Hepatocyte (in vitro differentiated cells): ENCODE data around the gene YTHDF2. TPM values are rescaled to one million over a fixed set of nuclear protein-coding genes. Genes with fewer than 3 reads are reported as not detected.

Source experiments
- DNase-seq: peaks from one replicate; pipeline ENCODE4 v3.0.0-alpha.2; 2016; ENCODE audit warnings: low spot score
- H2AFZ ChIP-seq: fragments of 200-600 bp; sonication (generic); 2 replicates; pipeline ENCODE4 v1.6.0; 2016; ENCODE audit warnings: antibody characterized with exemption, mild to moderate bottlenecking
- H3K27ac ChIP-seq: fragments of 200-600 bp; sonication (generic); 2 replicates; pipeline ENCODE4 v1.5.1; 2016; ENCODE audit warnings: mild to moderate bottlenecking
- H3K27me3 ChIP-seq: fragments of 200-600 bp; sonication (generic); 2 replicates; pipeline ENCODE4 v1.6.1; 2016
- H3K36me3 ChIP-seq: fragments of 200-600 bp; sonication (generic); replicated peaks from 2 replicates; pipeline ENCODE4 v1.5.1; 2016; ENCODE audit warnings: low read depth; ENCODE audit not compliant: insufficient read depth
- H3K4me1 ChIP-seq: fragments of 200-600 bp; sonication (generic); 2 replicates; pipeline ENCODE4 v1.5.1; 2016; ENCODE audit warnings: mild to moderate bottlenecking, moderate library complexity; ENCODE audit not compliant: insufficient read depth
- H3K4me2 ChIP-seq: fragments of 200-600 bp; sonication (generic); 2 replicates; pipeline ENCODE4 v1.6.0; 2016
- H3K4me3 ChIP-seq: fragments of 200-600 bp; sonication (generic); 2 replicates; pipeline ENCODE4 v1.5.1; 2016; ENCODE audit warnings: mild to moderate bottlenecking
- H3K79me2 ChIP-seq: fragments of 200-600 bp; sonication (generic); 2 replicates; pipeline ENCODE4 v1.6.0; 2017; ENCODE audit warnings: mild to moderate bottlenecking
- H3K9me2 ChIP-seq: fragments of 200-600 bp; sonication (generic); replicated peaks from 2 replicates; pipeline ENCODE4 v1.6.0; 2017; ENCODE audit warnings: mild to moderate bottlenecking; ENCODE audit not compliant: insufficient read depth
- H3K9me3 ChIP-seq: fragments of 200-600 bp; sonication (generic); 2 replicates; pipeline ENCODE4 v1.5.1; 2016; ENCODE audit warnings: low read depth, mild to moderate bottlenecking
- H4K20me1 ChIP-seq: fragments of 200-600 bp; sonication (generic); 2 replicates; pipeline ENCODE4 v1.6.0; 2016; ENCODE audit warnings: mild to moderate bottlenecking; ENCODE audit not compliant: insufficient read depth, poor library complexity, severe bottlenecking
- CTCF ChIP-seq: fragments of 200-600 bp; sonication (generic); IDR thresholded peaks from 2 replicates; pipeline ENCODE4 v1.5.1; 2016; ENCODE audit warnings: antibody characterized with exemption, mild to moderate bottlenecking; ENCODE audit not compliant: poor library complexity
- EZH2 ChIP-seq: fragments of 200-600 bp; sonication (generic); IDR thresholded peaks from 2 replicates; pipeline ENCODE4 v1.6.1; 2016; ENCODE audit warnings: antibody characterized with exemption, mild to moderate bottlenecking, borderline replicate concordance
- EZH2phosphoT487 ChIP-seq: fragments of 200-600 bp; sonication (generic); IDR thresholded peaks from one replicate; pipeline ENCODE4 v1.6.1; 2018; ENCODE audit warnings: antibody characterized with exemption, mild to moderate bottlenecking, low read depth, moderate library complexity; ENCODE audit not compliant: unreplicated experiment, severe bottlenecking
- WGBS: methylation state at CpG from one replicate; pipeline ENCODE4 v1.1.6; 2016; ENCODE audit warnings: low lambda C conversion rate; ENCODE audit errors: missing lambda C conversion rate; 5-methylcytosine and 5-hydroxymethylcytosine counted together
- polyA plus RNA-seq: library from polyadenylated mRNA; unstranded; fragments of >200 nt; fragmentation: Nextera tagmentation; extraction: Ambion mirVana; gene quantifications from 2 replicates; pipeline ENCODE4 v1.2.1, GENCODE V29; 2016
- total RNA-seq: library from RNA; depleted of rRNA; stranded (reverse); fragments of >200 nt; gene quantifications from 2 replicates; pipeline ENCODE4 v1.2.3, GENCODE V29; 2014

Gene YTHDF2
- total and polyA plus RNA-seq, 2 experiments from 2014 or later, result 71.9 to 83.3 TPM

- H3K4me2 ChIP-seq, result peak overlapping the region; percentile 94
- no peaks in the 10 kb centered on the region for H3K9me3 ChIP-seq
- TF ChIP-seq EZH2phosphoT487, result no peak
- TF ChIP-seq EZH2, result no peak
- no peak for TF ChIP-seq CTCF
- DNase-seq, result peak; percentile 72
- 0% methylated on average over 33 of the region's 53 CpGs for WGBS
- peaks cover 47% of the 10 kb centered on the region for H4K20me1 ChIP-seq
- H3K27ac ChIP-seq, result peak overlapping the region; percentile 98
- H3K79me2 ChIP-seq, result peaks cover 58% of the 10 kb centered on the region
- no peaks in the 10 kb centered on the region for H3K27me3 ChIP-seq
- no peaks in the 10 kb centered on the region for H3K9me2 ChIP-seq
- peak overlapping the region; percentile 99 for H3K4me3 ChIP-seq
- peaks cover 7% of the 10 kb centered on the region for H3K36me3 ChIP-seq
- H2AFZ ChIP-seq, result peak overlapping the region; percentile 62
- H3K4me1 ChIP-seq, result peaks cover 38% of the 10 kb centered on the region
Measured at GRCh38 chr1:28737307-28738132, 780 bp downstream of the YTHDF2 start.

- peak overlapping the region; percentile 5 for H3K4me3 ChIP-seq
- H3K36me3 ChIP-seq, result peaks cover 8% of the 10 kb centered on the region
- TF ChIP-seq CTCF (no peak), EZH2 (no peak), EZH2phosphoT487 (no peak)
- H3K27me3 ChIP-seq, result no peaks in the 10 kb centered on the region
- H2AFZ ChIP-seq, result no peak overlapping the region
- peaks cover 47% of the 10 kb centered on the region for H3K4me1 ChIP-seq
- H3K27ac ChIP-seq, result no peak overlapping the region
- peak overlapping the region; percentile 94 for H3K4me2 ChIP-seq
- DNase-seq, result no peak
- no peaks in the 10 kb centered on the region for H3K9me3 ChIP-seq
- no peaks in the 10 kb centered on the region for H3K9me2 ChIP-seq
- peaks cover 73% of the 10 kb centered on the region for H4K20me1 ChIP-seq
- H3K79me2 ChIP-seq, result peaks cover 84% of the 10 kb centered on the region
Measured at GRCh38 chr1:28740118-28740517, 3.4 kb downstream of the YTHDF2 start.

GRCh38 chr1:28744184-28744583 lies 7.4 kb downstream of the YTHDF2 start:
- Histone ChIP-seq H3K9me2 (no peaks in the 10 kb centered on the region), H4K20me1 (peaks cover 100% of the 10 kb centered on the region), H2AFZ (no peak overlapping the region), H3K36me3 (peaks cover 8% of the 10 kb centered on the region), H3K4me1 (peaks cover 41% of the 10 kb centered on the region), H3K79me2 (peaks cover 100% of the 10 kb centered on the region), H3K4me2 (peak overlapping the region; percentile 46), H3K4me3 (no peak overlapping the region), H3K27ac (no peak overlapping the region), H3K9me3 (no peaks in the 10 kb centered on the region), H3K27me3 (no peaks in the 10 kb centered on the region)
- DNase-seq, result no peak
- TF ChIP-seq EZH2 (no peak), EZH2phosphoT487 (no peak)
- 77% methylated on average over 4 of the region's 4 CpGs for WGBS

GRCh38 chr1:28745653-28746173 lies 9.0 kb downstream of the YTHDF2 start:
- Histone ChIP-seq H3K9me2 (no peaks in the 10 kb centered on the region), H3K4me1 (peaks cover 39% of the 10 kb centered on the region), H3K79me2 (peaks cover 100% of the 10 kb centered on the region), H3K9me3 (no peaks in the 10 kb centered on the region), H3K4me2 (peak overlapping the region; percentile 46), H4K20me1 (peaks cover 100% of the 10 kb centered on the region), H3K36me3 (peaks cover 8% of the 10 kb centered on the region), H3K27me3 (no peaks in the 10 kb centered on the region), H3K27ac (no peak overlapping the region), H3K4me3 (no peak overlapping the region), H2AFZ (no peak overlapping the region)
- DNase-seq, result no peak
- WGBS, result 95% methylated on average over 5 of the region's 6 CpGs
- no peak for TF ChIP-seq CTCF
- TF ChIP-seq EZH2phosphoT487, result no peak
- no peak for TF ChIP-seq EZH2
